GM03348 (cell line): ENCODE measurements around the gene FRMD6.
"Not testable (repeated sequence)": the region's sequence is repeated elsewhere in the genome, so short reads cannot be mapped to it uniquely, and the experiment has no call there.

Experiments used
- DNase-seq: peaks from one replicate; pipeline ENCODE4 v3.0.0; 2012; ENCODE audit warnings: low spot score

The FRMD6 gene

GRCh38 chr14:51725061-51725460 is 73.4 kb downstream of the FRMD6 start:
- DNase-seq: no peak

GRCh38 chr14:51726166-51726899 is 74.6 kb downstream of the FRMD6 start:
- peak; percentile 52 for DNase-seq

GRCh38 chr14:51727526-51727925 is 75.8 kb downstream of the FRMD6 start:
- DNase-seq: no peak

DNA sequence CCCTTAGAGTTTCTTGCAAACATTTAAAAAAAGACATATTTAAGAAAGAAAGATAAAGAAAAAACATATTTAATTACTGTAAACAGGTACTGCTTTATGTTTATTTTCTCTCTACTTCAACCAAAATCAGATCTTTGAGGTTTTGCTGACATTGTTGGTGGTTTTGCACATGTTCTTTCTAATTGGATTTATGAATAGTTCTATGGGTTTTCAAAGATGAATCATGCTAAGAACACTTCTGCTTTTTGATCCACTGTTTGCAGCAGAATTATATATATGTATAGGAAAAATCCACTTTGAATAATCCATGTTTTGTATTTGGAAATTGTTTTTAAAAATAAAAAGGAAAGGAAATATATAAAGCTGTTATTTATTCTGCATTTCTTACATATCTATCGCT is 78.4 kb downstream of the FRMD6 start:
- no peak for DNase-seq

DNA sequence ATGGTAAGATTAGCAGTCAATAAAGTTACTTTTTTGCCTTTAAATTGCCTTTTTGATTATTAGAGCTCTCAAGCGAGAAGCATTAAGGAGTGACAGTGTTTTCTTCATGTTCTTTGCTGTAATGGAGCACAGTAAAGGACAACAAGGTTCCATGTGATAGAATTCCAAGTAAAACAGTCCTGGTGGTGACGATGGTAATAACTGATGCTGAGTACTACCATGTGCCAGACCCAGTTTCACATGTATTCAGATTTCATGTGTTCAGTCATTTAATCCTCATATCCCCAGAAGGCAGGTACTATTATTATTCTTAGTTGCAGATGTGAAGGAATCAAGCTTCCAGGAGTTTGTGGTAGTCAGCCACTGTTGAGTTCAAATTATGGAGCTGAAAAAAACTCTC is 79.0 kb downstream of the FRMD6 start:
- DNase-seq: no peak

DNA sequence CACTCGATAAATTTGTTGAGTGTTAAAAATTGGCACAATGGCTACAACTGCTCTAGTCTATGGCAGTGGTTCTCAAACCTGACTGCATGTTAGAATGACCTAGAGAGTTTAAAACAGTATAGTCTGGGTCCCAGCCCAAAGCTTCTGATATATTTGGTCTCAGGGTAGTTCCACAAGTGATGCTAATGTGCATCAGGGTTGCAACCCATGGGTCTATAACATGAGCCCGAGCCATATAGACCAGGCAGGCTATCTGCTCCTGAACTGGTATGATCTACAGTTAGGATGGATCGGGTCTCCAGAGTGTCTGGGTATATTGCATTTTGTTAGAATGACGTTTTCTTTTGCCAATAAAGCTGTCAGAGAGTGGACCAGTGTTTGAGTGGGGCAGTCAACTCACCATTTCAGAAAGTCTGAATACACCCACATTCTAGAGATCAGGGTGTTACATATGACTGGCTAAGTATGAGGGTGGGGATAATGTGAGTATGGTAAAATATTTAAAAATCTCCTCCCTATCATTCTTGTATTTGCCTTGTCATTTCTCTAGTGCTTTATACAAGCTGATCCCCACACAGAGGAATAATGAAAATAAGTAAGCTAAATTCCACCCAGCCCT is 80.9 kb downstream of the FRMD6 start:
- DNase-seq: no peak

DNA sequence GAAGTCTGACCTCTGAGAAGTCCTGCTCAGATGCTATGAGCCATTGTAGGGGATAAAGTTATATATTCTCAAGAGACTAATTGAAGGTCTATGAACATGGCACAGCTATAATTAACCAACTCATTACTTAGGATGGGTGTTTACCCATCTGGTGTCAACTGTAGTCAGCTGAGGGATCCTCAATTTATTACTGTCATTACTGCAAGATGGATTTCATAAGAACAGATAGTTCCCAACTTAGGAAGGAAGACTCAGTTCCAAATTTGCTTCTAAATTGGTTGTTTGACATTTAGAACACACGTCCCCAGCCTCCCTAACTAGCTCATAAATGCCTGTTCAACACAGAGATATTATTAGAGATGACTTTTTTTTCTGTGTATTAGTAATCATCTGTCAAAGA is 81.4 kb downstream of the FRMD6 start:
- DNase-seq: no peak

GRCh38 chr14:51735851-51736250 is 84.1 kb downstream of the FRMD6 start:
- no peak for DNase-seq

GRCh38 chr14:51738754-51739153 is 87.0 kb downstream of the FRMD6 start:
- DNase-seq: no peak

GRCh38 chr14:51743588-51744000 is 91.9 kb downstream of the FRMD6 start:
- DNase-seq: no peak

GRCh38 chr14:51744372-51745130 is 92.8 kb downstream of the FRMD6 start:
- no peak for DNase-seq

DNA sequence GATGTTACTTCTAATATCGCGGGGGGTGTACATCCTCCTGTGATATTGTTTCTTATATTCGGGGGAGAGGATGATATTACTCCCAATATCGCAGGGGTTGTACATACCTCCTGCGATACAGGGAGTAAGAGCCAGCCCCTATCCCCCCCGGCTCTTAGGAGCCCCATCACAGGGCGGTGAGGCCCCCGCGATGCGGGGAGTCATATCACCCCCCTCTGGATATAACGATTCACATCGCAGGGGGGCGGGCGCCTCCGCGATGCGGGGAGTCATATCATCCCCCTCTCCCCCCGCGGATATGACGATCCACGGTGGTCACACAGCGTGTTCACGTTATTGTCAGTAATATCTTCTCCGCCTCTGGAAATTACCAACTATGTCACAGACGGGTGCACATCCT is 95.1 kb downstream of the FRMD6 start:
- DNase-seq: not testable (repeated sequence)

GRCh38 chr14:51750542-51750941 is 98.8 kb downstream of the FRMD6 start:
- DNase-seq: no peak

GRCh38 chr14:51751611-51752345 is 100.1 kb downstream of the FRMD6 start:
- not testable (repeated sequence) for DNase-seq

DNA sequence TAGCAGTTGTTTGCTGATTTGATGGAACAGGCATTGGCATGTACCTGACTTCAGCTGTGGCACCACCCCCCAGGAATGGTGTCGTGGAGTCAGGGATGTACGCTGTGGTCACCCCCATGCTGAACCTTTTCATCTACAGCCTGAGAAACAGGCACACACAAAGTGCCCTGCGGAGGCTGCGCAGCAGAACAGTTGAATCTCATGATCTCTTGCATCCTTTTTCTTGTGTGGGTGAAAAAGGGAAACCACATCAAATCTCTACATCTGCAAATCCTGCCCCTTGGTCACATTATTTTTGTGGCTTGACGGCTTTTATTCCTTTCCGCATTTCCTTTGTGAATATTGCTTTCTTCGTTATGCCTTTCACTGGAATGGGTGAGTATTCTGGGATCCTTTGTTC is 106.0 kb downstream of the FRMD6 start:
- not testable (repeated sequence) for DNase-seq

GRCh38 chr14:51759950-51760349 is 108.2 kb downstream of the FRMD6 start:
- DNase-seq: no peak

GRCh38 chr14:51765726-51766125 is 114.0 kb downstream of the FRMD6 start:
- not testable (repeated sequence) for DNase-seq

DNA sequence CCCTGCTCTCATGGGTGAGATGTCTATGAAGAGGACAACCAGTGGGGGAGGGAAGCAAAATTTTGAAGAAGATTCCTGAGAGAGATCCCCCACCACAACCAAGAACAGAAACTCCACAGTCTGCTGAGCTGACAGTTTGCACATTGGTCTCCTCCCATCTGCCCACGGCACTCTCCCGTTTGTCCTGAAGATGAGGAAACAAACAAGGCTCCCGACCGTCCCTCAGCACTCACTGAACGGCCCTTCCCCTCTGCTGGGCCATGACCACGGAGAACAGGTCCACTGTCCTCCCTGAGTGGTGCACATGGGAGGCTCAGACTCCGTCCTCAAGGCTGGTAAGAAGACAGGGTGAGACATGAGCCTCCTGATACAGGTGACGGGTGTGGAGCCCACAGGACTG is 114.9 kb downstream of the FRMD6 start:
- not testable (repeated sequence) for DNase-seq

- not testable (repeated sequence) for DNase-seq
These were observed 117.6 kb downstream of the FRMD6 start for GRCh38 chr14:51769261-51769660.

GRCh38 chr14:51774209-51774608 is 122.5 kb downstream of the FRMD6 start:
- DNase-seq: no peak

DNA sequence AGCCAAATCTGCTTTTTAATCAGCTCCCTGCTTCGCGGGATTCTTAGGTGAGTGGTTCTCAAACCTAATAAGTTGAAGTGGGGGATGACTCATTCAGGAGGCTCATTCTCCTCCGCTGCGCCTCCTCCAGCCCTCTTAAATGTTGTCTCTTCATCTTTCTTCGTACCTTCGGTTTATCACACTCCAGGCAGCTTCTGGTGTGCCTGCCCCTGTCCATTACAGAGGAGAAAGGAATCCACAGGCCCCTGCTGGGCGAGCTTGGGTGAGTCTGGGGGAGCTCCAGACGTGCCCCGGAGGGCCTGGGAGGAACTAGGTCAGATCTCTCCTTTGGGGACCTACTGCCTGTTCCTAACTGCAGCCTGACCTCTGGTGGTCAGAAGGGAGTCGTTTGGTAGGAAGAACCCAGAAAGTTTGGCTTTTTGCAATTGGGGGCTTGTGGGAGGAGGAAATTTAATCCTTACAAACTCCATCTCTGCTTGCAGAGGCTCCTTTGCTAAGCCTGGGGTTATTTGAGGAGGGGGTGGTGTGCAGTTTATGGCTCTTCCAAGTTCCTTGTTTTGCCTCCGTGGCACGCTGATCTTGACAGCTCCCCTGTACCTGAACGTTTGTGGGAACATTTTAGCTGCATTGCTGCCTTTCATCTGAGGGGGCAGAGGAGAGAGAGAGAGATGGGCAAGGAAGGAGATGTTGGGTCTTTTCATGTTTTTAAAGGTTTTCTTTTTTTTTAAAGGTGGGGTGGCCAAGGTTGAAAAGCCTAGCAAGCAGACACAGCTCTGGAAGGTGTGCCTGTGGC is 124.6 kb downstream of the FRMD6 start:
- peak; percentile 86 for DNase-seq
